ENCODE measurements around the gene BRAT1.

- TF ChIP-seq CTCF (IDR thresholded peaks at IDR 0.05; ENCODE audit: low read length) (no peak), EZH2 (optimal IDR thresholded peaks at IDR 0.05; ENCODE audit: low read depth, low read length) (no peak)
Observed at GRCh38 chr7:2558629-2559282, 3.4 kb upstream of the BRAT1 start, which contains the start of gene IQCE.
